WTC11 (cell line): Measurements from ENCODE around the gene MTREX. TPM values are rescaled to one million over a fixed set of nuclear protein-coding genes. Genes with fewer than 3 reads are reported as not detected.

Experiments
- ATAC-seq: fragments of 200-7000 bp; cut with Tn5 transposase; 2 replicates; pipeline ENCODE4 v1.10.0; 2021; ENCODE audit warnings: mild to moderate bottlenecking, moderate library complexity
- CTCF ChIA-PET: fragments of 300-600 bp; sonication (Branson Sonifier 250); formaldehyde crosslinking; loops from one replicate; lab custom pipeline; 2021; ENCODE audit warnings: antibody characterized with exemption; lab: Charles Lee
- POLR2A ChIA-PET: fragments of 350-600 bp; sonication (Branson Sonifier 250); formaldehyde crosslinking; loops from one replicate; lab custom pipeline; 2021; ENCODE audit warnings: antibody characterized with exemption; lab: Charles Lee
- DNase-seq: peaks from one replicate; pipeline ENCODE4 v3.0.0; 2021; ENCODE audit warnings: low spot score
- H3K27ac Mint-ChIP-seq: 2 replicates; pipeline ENCODE4 v1.8.0; 2021; ENCODE audit warnings: mixed read lengths
- H3K27me3 Mint-ChIP-seq: 2 replicates; pipeline ENCODE4 v1.8.0; 2021; ENCODE audit warnings: low read depth, mild to moderate bottlenecking, moderate library complexity, mixed read lengths
- H3K36me3 Mint-ChIP-seq: 2 replicates; pipeline ENCODE4 v1.8.0; 2021; ENCODE audit warnings: mixed read lengths
- H3K4me1 Mint-ChIP-seq: 2 replicates; pipeline ENCODE4 v1.8.0; 2022; ENCODE audit warnings: mixed read lengths
- H3K4me3 Mint-ChIP-seq: 2 replicates; pipeline ENCODE4 v1.8.0; 2021; ENCODE audit warnings: mild to moderate bottlenecking, moderate library complexity, mixed read lengths
- H3K9me3 Mint-ChIP-seq: 2 replicates; pipeline ENCODE4 v1.8.0; 2021; ENCODE audit warnings: mixed read lengths
- AR ChIP-seq: fragments of 250-450 bp; sonication (Bioruptor Pico); IDR thresholded peaks from 2 replicates; pipeline ENCODE4 v1.9.0; 2021; ENCODE audit warnings: mild to moderate bottlenecking
- CDX4 ChIP-seq: fragments of 250-450 bp; sonication (Bioruptor Pico); IDR thresholded peaks from 2 replicates; pipeline ENCODE4 v1.9.0; 2021; ENCODE audit warnings: moderate library complexity, mild to moderate bottlenecking, inconsistent platforms, borderline replicate concordance
- CREM ChIP-seq: sonication (generic); formaldehyde crosslinking; IDR thresholded peaks from 2 replicates; pipeline ENCODE4 v1.8.1; 2022; ENCODE audit warnings: mild to moderate bottlenecking, missing genetic modification reagents, moderate library complexity
- EMX1 ChIP-seq: fragments of 250-450 bp; sonication (Bioruptor Pico); IDR thresholded peaks from 2 replicates; pipeline ENCODE4 v1.8.0; 2021; ENCODE audit warnings: mild to moderate bottlenecking
- FOXP1 ChIP-seq: sonication (generic); formaldehyde crosslinking; IDR thresholded peaks from 2 replicates; pipeline ENCODE4 v1.8.0; 2022; ENCODE audit warnings: missing genetic modification reagents, mild to moderate bottlenecking, moderate library complexity, borderline replicate concordance
- IRF2 ChIP-seq: sonication (generic); formaldehyde crosslinking; IDR thresholded peaks from 2 replicates; pipeline ENCODE4 v1.8.0; 2022; ENCODE audit warnings: low read depth, missing genetic modification reagents, borderline replicate concordance
- NR1H2 ChIP-seq: sonication (generic); formaldehyde crosslinking; IDR thresholded peaks from 2 replicates; pipeline ENCODE4 v1.9.0; 2021; ENCODE audit warnings: mild to moderate bottlenecking, moderate library complexity, missing genetic modification reagents
- NR2C2 ChIP-seq: sonication (generic); formaldehyde crosslinking; IDR thresholded peaks from 2 replicates; pipeline ENCODE4 v1.8.0; 2022; ENCODE audit warnings: mild to moderate bottlenecking, missing genetic modification reagents
- RELA ChIP-seq: sonication (generic); formaldehyde crosslinking; IDR thresholded peaks from 2 replicates; pipeline ENCODE4 v1.8.1; 2022; ENCODE audit warnings: missing genetic modification reagents, mild to moderate bottlenecking, borderline replicate concordance
- RORB ChIP-seq: fragments of 250-450 bp; sonication (Bioruptor Pico); IDR thresholded peaks from 2 replicates; pipeline ENCODE4 v1.9.0; 2021; ENCODE audit warnings: mild to moderate bottlenecking
- SMAD4 ChIP-seq: sonication (generic); formaldehyde crosslinking; IDR thresholded peaks from 2 replicates; pipeline ENCODE4 v1.8.0; 2022; ENCODE audit warnings: mild to moderate bottlenecking, missing genetic modification reagents
- STAT6 ChIP-seq: sonication (generic); formaldehyde crosslinking; conservative IDR thresholded peaks from 2 replicates; pipeline ENCODE4 v1.8.1; 2023; ENCODE audit warnings: mild to moderate bottlenecking, low read depth, missing genetic modification reagents, moderate library complexity
- TP53 ChIP-seq: sonication (generic); formaldehyde crosslinking; IDR thresholded peaks from 2 replicates; pipeline ENCODE4 v1.8.1; 2023; ENCODE audit warnings: mild to moderate bottlenecking, missing genetic modification reagents
- USF1 ChIP-seq: sonication (generic); formaldehyde crosslinking; IDR thresholded peaks from 2 replicates; pipeline ENCODE4 v1.8.0; 2022; ENCODE audit warnings: mild to moderate bottlenecking, missing genetic modification reagents
- ZBTB21 ChIP-seq: sonication (generic); formaldehyde crosslinking; IDR thresholded peaks from 2 replicates; pipeline ENCODE4 v1.8.1; 2023; ENCODE audit warnings: mild to moderate bottlenecking, missing genetic modification reagents, borderline replicate concordance
- ZNF281 ChIP-seq: sonication (generic); formaldehyde crosslinking; IDR thresholded peaks from 2 replicates; pipeline ENCODE4 v1.8.0; 2023; ENCODE audit warnings: mild to moderate bottlenecking, missing genetic modification reagents
- ZNF317 ChIP-seq: sonication (generic); formaldehyde crosslinking; IDR thresholded peaks from 2 replicates; pipeline ENCODE4 v1.8.1; 2023; ENCODE audit warnings: low read depth, mild to moderate bottlenecking, moderate library complexity, missing genetic modification reagents, borderline replicate concordance
- ZNF425 ChIP-seq: fragments of 250-450 bp; sonication (Bioruptor Pico); conservative IDR thresholded peaks from 2 replicates; pipeline ENCODE4 v1.9.0; 2021; ENCODE audit warnings: mild to moderate bottlenecking
- total RNA-seq: library from RNA; stranded (reverse); gene quantifications from 3 replicates; pipeline ENCODE4 v1.2.3, GENCODE V29; 2021

Gene MTREX
- total RNA-seq, 1 experiment from 2014 or later: 110 TPM

- Mint-ChIP-seq H3K4me1 (peaks cover 38% of the 10 kb centered on the region), H3K27me3 (no peaks in the 10 kb centered on the region), H3K4me3 (no peak overlapping the region), H3K36me3 (0 out of 2 replicates have a peak, but pooled peaks cover 3% of the 10 kb centered on the region), H3K9me3 (no peaks in the 10 kb centered on the region), H3K27ac (no peak overlapping the region)
- POLR2A ChIA-PET: interaction anchor here (0.6 kb wide), 1 partner anchor 10 kb away, joined by 5 read pairs; no protein-coding TSS in a partner anchor
- ATAC-seq (no peak), DNase-seq (no peak)
- TF ChIP-seq NR1H2 (CRISPR knock-in tag) (no peak), RELA (CRISPR knock-in tag) (no peak), RORB (CRISPR knock-in tag) (no peak), SMAD4 (CRISPR knock-in tag) (no peak), FOXP1 (CRISPR knock-in tag) (no peak), AR (CRISPR knock-in tag) (no peak), ZNF281 (CRISPR knock-in tag) (no peak), CREM (CRISPR knock-in tag) (no peak), EMX1 (no peak), ZNF317 (CRISPR knock-in tag) (no peak), STAT6 (no peak), ZNF425 (CRISPR knock-in tag) (no peak), TP53 (no peak), NR2C2 (CRISPR knock-in tag) (no peak), ZBTB21 (CRISPR knock-in tag) (no peak), CDX4 (CRISPR knock-in tag) (no peak), IRF2 (CRISPR knock-in tag) (no peak), USF1 (CRISPR knock-in tag) (no peak)
- CTCF ChIA-PET: no interaction called here
Measured at GRCh38 chr5:55454282-55454681, 146.5 kb downstream of the MTREX start.
